NCI-H128 (cell line): ENCODE results near the gene SIGLEC1.

Experiments used
- DNase-seq: peaks from one replicate; lab custom pipeline; 2025; ENCODE audit not compliant: unreplicated experiment; lab: John Stamatoyannopoulos, UW

SIGLEC1 gene

GRCh38 chr20:3744806-3745685, 32.6 kb upstream of the SIGLEC1 start:
- no peak for DNase-seq

GRCh38 chr20:3744037-3744436, 31.6 kb upstream of the SIGLEC1 start:
- DNase-seq: no peak

GRCh38 chr20:3743251-3743650, 30.9 kb upstream of the SIGLEC1 start:
- DNase-seq: no peak

- no peak for DNase-seq
Observed at GRCh38 chr20:3741836-3742458, 29.5 kb upstream of the SIGLEC1 start.

GRCh38 chr20:3740615-3741301, 28.4 kb upstream of the SIGLEC1 start:
- DNase-seq: no peak

- DNase-seq: no peak
Observed at GRCh38 chr20:3739926-3740451, 27.6 kb upstream of the SIGLEC1 start.

- no peak for DNase-seq
Observed at GRCh38 chr20:3739054-3739925, 26.9 kb upstream of the SIGLEC1 start.

GRCh38 chr20:3738111-3739053, 26.0 kb upstream of the SIGLEC1 start:
- DNase-seq: no peak

- DNase-seq: no peak
Observed at GRCh38 chr20:3735768-3736167, 23.4 kb upstream of the SIGLEC1 start.

- no peak for DNase-seq
Observed at GRCh38 chr20:3734111-3734843, 21.9 kb upstream of the SIGLEC1 start.

- no peak for DNase-seq
Observed at GRCh38 chr20:3733119-3733995, 21.0 kb upstream of the SIGLEC1 start.

- no peak for DNase-seq
Observed at GRCh38 chr20:3732327-3733118, 20.1 kb upstream of the SIGLEC1 start, which contains the start of gene HSPA12B. TSS of gene HSPA12B (plus strand) at chr20:3732685. CDS start at chr20:3738675, 5,990 bp downstream.

GRCh38 chr20:3731944-3732326, 19.5 kb upstream of the SIGLEC1 start:
- no peak for DNase-seq

- DNase-seq: no peak
Observed at GRCh38 chr20:3730803-3731672, 18.6 kb upstream of the SIGLEC1 start.

- no peak for DNase-seq
Observed at GRCh38 chr20:3729811-3730540, 17.6 kb upstream of the SIGLEC1 start.
